ENCODE measurements around the gene FGD5. TPM values are rescaled to one million over a fixed set of nuclear protein-coding genes. Genes with fewer than 3 reads are reported as not detected.
A peak's percentile ranks its signal among the peaks of the same experiment; 100 is the strongest.

Gene FGD5
- total RNA-seq, 1 donor from 2014 or later = 57.4 TPM

DNA sequence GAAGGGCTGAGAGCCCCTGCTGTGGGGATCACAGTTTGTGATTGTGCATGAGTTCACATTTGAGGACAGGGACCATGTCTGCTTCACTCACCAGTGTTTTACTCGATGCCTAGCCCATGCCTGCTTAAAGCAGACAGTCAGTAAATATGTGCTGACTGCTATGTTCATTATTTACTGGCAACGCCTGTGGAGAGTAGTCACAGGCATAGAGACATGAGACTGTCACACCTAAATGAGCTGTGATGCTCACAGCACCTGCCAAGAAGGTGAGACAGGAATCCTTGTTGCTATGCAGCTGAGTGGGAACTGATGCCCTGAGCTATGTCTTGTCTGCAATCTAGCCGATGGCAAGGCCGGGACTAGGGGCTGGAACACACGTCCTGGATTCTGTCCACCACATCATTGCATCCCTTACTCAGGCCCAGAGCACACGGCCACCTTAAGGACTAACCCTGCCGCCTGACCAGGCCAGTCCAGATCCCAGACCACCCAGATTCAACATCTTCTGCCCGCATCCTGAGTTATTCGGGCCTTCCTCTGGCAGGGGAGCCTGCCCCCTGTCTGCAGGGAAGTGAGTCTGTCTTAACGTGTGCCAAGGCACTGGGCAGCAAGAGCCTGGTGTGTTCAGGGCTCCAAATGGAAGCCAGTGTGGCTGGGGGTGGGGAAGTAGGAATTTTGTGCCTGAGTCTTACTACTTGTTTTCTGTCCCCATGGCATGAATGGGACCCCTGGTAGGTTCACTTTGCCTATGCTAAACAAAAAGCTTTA is 44.8 kb downstream of the FGD5 start:
- DNase-seq (ENCODE audit: low spot score) (no peak), ATAC-seq (peak; percentile 27)
- intact Hi-C loops (cut with DNase I) = no loop called here

DNA sequence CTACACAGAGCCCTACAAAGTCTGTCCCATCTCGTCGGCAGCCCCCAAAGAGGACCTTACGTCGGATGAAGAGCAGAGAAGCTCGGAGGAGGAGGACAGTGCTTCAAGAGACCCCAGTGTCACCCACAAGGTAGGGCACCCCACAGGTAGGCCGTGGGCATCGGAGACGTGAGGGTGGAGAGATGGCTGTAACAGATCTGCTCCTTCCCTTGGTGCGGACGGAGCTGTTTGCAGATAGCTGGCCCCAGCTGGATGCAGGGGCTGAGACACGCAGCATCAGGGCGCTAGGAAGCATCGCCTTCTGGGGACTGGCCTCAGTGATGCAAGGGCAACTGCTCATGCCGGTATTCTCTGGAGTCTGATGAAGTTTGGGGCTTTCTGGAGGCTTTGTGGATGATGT is 45.4 kb downstream of the FGD5 start:
- ATAC-seq (no peak), DNase-seq (ENCODE audit: low spot score) (no peak)
- intact Hi-C loops (cut with DNase I) = no loop called here

DNA sequence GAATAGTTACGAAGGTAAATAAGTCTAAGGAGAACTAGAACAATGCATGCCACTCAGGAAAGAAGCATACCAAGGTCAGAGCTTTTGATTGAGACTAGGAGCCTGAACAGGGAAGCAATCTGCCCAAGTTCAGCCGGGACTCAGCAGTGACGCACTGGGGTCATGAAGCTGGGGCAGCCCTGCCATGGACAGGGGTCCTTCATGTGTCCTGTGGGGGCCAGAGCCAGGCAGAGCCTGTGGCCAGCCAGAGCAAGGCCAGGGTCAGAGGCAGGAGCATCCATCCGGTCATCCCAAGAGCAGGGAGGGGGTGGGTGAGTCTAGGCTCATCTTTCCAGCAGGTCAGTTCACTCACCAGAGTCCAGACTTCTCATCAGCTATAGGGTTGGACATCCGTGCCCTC is 47.9 kb downstream of the FGD5 start:
- intact Hi-C loops (cut with DNase I) = no loop called here
- ATAC-seq = no peak
- DNase-seq (ENCODE audit: low spot score) = no peak

DNA sequence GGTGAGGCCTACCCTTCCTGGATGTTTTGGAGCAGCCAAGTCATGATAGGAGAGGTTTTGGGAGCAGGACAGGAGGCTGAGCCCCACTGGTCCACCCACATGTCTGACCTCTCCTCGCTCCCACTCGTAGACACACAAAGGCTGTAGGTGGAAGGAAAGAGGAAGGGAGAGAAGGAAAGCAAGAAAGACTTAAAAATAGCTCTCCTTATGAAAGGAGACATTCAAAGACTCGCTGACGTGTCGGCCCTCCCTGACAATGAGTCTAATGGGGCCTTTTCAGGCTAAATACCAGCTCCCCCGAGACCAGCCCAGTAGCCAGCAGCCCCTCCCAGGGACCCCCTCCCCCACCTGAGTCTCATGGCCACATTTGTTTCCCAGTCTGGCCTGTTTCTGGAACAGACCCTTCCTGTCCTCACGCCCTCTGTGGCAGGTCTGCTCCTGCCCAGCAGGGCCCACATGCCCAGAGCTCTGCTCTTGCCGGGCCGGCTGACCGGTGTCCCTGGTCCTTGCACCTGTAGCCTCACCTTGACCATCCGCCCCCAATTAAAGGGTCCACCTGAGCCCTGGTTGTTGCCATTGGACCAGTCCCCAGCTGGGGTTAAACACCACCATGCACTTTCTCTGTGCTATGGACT is 49.3 kb downstream of the FGD5 start:
- no peak for DNase-seq (ENCODE audit: low spot score)

DNA sequence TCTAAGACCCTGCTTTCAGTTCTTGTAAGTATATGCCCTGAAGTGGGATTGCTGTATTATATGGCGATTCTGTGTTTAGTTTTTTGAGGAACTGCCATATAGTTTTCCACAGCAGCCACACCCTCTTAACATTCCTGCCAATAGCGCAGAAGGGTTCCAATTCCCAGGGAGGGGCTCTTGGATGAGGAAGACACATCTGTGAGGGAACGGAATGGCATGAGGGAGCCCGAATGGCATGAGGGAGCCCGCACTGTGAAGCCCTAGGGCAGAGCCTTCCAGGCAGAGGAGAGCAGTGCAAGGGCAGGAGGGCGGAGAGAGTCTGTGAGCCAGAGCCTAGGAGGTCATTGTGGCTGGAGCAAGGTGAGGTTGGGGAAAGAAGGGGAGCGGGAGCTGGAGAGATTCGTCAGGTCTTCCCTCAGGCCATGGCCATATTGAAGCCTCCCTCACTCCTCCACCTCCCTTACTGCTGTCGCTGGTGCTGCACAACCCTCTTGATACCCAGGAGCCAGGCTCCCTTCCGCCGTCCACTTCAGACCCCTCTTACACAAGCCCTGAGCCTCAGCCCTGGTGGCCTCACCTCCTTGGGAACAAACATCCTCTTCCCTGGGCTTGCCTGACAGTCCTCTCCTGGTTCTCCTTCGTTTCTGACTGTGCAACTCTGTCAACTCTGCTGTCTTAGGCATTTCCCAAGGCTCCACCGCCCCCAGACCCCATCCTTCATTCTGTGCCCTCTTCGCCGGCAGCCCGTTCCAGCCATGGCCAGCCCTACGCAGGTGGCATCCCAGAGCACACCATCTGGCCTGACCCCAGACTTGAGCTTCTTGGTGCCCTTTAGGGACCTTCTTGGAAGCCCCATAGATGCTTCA is 51.4 kb downstream of the FGD5 start:
- peak; percentile 11 for ATAC-seq
- peak; percentile 43 for DNase-seq (ENCODE audit: low spot score)
- intact Hi-C loops (cut with DNase I) = no loop called here

More for the DNA sequence above, 49.3 kb downstream of the FGD5 start:
- ATAC-seq = peak; percentile 47
- intact Hi-C loops (cut with DNase I) = no loop called here

DNA sequence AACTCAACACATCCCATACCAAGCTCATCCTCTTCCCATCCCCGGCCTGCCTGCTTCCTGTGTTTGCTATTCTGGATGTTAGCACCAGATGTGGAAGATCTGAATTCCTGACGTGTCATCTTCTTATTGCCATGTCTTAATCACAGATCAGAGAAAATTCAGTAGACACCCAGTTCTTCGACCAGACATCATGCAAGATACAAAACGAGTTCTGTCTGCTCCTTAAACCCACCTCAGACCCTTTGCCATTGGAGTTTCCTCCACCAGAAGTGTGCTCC is 52.0 kb downstream of the FGD5 start:
- peak; percentile 25 for DNase-seq (ENCODE audit: low spot score)
- no peak for ATAC-seq
- intact Hi-C loops (cut with DNase I) = no loop called here

DNA sequence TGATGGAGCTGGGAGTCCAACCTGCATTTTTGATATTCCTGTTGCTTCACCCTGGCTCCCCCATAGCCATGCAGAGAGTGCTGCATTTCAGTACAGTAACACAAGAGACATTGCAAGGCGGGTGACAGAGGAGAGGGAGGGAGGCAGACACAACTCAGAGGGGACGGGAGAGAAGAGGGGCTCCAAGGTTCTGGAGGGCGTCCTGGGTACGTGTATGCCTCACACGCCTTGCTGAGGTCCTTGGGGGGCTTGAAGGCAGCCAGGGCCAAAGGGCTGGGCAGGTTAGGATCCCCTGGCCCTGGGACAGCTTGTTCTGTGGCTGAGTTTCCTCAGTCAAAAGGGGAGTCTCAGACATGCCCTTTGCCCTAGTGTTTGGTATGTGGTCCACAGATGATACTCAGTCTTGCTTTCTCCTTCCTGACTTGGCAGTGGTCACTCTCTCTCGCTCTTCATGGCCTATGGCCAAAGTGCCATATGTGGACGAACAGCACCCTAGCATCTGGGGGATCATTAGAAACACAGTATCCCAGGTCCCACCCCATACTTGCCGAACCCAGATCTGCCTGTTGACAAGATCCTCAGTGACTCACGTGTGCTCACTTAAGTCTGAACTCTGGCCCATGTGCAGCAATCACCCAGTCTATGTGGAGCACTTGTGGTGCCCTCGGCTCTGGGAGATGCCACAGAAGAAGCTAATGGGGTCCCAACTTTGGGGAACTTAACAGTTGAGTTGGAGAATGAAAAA is 52.9 kb downstream of the FGD5 start:
- DNase-seq (ENCODE audit: low spot score) (peak; percentile 38), ATAC-seq (peak; percentile 28)
- intact Hi-C loops (cut with DNase I) = no loop called here

DNA sequence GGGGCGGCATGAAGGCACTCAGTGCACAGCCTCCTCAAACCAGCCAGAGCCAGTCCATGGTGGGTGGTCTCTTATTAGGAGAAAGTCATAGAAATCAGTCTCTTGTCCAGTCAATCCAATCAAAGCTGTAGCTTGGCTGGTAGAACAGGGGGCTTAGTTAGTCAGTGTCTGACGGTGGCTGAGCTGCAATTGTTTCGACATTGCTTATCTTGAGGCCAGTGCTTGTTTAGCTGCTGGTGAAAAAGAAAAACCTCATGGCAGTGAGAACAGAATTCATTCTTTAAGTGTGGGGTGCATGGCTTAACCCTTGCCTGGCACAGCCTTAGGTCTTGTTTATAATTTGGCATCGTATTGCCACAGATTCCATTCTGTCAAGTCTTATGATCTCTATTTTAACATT is 53.9 kb downstream of the FGD5 start:
- intact Hi-C loops (cut with DNase I) = no loop called here
- peak; percentile 26 for DNase-seq (ENCODE audit: low spot score)

DNA sequence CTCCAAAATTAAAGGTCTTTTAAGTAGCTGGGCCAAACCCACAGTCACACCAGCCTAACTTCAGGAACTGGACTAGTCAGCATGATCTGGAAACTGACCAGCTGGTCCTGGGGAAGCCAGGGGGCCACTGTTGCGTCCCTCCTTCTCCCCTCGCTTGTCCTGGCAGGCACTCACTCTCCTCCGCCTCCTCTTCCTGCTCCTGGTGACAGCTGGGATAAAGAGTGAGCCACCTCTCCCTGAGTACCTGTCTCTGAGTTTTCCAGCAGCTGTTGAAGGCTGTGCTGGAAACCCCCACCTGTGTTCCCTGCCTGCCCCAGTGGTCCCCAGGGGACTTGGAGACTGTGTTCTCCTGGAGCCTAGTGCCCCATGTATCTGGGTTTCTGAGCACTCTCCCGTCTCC is 56.0 kb downstream of the FGD5 start:
- intact Hi-C loops (cut with DNase I) = no loop called here
- ATAC-seq (no peak), DNase-seq (ENCODE audit: low spot score) (peak; percentile 41)

More for the DNA sequence above, 53.9 kb downstream of the FGD5 start:
- ATAC-seq = no peak

DNA sequence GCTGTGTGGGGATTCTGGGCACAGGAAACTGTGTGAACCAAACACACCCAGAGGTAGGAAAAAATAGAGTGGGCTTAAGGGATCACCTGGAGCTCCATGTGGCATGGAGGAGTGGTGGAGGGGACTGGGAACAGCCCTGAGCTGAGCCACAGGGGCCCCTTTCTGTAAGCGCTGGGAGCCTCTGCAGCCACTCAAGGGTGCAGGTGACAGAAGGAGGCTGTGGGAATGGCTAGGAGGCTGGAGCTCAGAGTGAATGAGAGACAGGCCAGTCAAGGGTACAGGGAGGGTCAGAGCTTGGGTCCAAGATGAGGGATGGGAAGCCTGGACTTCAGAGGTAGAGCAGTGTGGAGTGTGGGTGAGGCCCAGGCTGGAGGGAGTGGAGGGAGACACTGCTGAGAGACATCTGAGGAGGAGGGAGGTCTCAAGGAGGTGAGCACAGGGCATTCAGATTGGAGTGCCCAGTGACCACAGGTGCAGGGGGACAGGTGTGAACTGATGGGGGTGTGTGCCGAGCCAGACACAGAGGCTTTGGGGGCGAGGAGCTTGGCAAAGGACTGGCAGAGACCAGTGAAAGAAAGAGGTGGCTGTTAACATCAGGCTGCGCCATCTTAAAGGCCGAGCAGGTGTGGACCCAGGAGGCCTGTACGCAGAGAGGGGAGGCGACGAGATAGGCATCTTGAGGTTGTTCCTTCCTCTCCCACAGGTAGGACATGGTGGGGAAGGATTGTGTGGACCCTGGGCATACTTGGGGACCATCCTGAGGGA is 56.8 kb downstream of the FGD5 start:
- peak; percentile 35 for DNase-seq (ENCODE audit: low spot score)
- no peak for ATAC-seq
- intact Hi-C loops (cut with DNase I) = no loop called here

DNA sequence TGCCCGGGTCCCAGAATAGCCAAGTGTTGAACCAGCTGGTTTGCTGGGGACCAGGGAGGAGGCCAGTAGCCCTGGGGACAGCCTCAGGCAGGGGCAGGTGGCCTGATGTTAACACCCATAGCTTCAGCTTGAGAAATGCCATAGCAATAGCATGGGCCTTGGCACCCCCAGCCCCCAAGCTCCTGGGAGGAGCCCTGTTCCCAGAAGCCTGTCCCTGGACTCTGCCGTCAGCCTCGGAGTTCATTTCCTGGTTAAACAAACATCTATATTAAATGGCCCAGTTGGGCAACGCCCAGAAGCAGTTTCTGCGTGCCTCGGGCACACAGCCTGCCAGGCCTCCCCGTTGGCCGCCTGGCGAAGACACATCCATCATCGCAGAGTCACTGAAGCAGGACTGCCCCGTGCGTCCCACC is 58.2 kb downstream of the FGD5 start:
- intact Hi-C loops (cut with DNase I) = no loop called here

DNA sequence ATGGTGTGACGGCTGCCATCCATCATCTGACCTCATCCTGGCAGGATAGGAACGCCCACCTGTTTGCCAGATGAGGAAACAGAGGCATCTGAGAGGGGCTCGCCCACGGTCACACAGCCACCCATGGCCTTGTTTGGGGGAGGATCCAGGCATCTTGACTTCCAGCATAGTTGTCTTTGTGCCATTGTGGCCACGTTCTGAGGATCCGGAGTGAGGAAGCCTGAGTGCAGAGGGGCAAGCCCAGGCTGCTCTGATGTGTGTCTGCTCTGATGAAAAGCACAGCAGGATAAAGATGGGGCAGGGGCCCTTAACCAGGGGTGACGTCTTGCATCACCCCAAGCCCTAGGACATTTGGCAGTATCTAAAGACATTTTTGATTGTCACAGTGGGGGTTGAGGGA is 58.7 kb downstream of the FGD5 start:
- intact Hi-C loops (cut with DNase I) = no loop called here
- peak; percentile 4 for ATAC-seq
- peak; percentile 52 for DNase-seq (ENCODE audit: low spot score)

More for the DNA sequence above, 58.2 kb downstream of the FGD5 start:
- DNase-seq (ENCODE audit: low spot score) (peak; percentile 62), ATAC-seq (peak; percentile 84)

DNA sequence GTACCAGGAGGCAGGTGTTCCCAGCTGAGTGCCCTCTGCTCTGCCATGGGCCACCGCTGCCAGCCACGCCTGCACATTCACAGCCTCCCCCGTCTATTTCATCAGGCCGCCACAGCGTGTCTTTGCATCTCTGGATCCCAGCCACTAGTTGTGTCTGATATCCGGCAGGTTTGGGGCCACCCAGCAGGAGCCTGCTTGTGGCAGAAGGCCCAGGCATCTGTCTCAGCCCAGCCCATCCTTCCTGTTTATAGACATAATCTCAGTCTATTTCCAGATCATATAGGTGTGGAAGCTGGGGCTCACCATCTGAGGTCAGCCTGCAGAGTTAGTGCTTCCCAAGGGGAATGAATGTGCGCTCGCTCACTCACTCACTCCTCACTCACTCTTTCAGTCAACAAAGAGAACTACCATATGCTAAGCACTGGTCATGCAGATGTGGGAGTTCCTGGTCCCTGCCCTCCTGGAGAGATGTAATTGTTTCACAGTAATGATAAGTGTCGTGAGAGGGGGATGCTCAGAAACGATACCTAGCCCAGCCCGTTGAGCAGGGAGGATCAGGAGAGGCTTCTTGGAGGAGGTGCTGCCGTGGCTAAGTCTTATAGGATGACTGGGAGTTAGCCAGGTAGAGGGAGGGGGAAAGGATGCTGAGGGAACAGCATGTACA is 60.6 kb downstream of the FGD5 start:
- intact Hi-C loops (cut with DNase I) = no loop called here
- DNase-seq (ENCODE audit: low spot score) (peak; percentile 71), ATAC-seq (peak; percentile 52)

DNA sequence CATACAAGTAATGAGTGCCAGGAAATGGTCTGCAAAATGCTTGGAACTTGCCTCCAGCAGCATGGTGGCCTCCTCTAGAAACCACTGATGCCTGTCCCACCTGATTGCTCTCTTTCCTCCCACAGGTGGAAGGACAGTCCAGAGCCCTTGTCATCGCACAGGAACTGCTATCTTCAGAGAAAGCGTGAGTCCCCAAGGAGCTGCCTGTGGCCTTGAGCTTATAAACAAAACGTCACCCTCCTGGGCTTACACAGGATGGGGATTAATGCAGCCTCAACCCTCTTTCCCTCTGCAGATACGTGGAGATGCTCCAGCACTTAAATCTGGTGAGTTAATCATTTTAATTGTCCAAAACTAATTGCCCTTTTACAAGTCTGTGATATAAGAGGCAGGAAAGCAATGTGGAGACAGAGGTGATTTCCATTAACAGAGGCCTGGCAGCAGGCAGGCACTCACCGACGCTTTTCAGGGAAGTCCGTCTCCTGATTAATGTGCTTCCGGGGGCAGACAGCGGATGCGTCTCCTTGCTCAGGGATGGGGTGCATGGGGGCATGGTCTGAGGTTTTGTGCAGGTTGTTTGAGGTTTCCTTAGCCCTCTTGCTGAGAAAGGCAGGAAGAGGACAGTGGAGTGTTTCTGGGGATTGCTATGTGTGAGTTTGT is 61.8 kb downstream of the FGD5 start:
- DNase-seq (ENCODE audit: low spot score) = peak; percentile 43
- ATAC-seq = no peak
- intact Hi-C loops (cut with DNase I) = no loop called here

DNA sequence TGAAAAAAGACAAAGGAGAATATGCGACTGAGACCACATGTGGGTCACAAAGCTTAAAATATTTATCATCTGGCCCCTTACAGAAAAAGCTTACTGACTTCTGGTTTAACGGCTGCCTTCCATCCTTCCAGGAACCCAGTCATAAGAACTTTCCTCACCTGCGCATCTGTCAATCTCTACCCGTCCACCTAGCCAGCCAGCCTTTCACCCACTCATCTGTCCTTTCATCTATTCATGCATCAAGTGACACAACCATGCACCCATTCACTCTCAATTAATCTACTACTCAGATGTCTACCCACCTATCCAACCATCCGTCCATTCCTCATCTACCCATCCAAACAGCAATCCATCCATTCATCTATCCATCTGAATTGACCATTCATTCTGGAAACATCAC is 64.5 kb downstream of the FGD5 start:
- ATAC-seq (no peak), DNase-seq (ENCODE audit: low spot score) (no peak)
- intact Hi-C loops (cut with DNase I) = no loop called here

DNA sequence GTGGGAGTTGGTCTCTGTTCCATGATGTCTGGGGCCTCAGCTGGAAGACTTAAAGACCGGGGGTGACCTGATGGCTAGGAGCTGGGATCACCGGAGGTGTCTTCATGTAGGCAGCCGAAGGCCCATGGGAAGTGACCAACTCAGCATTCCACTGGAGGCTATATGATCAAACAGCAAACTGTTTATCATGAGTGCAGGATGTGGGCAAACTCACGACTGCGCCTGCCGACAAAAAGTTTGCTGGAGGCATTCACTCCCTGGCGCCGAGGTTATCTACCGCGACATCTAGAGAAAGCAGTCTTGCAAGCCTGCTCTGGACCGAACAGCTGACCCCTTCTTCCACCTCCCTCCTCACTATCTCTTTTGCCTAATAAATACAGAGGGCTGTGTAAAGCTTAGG is 65.9 kb downstream of the FGD5 start:
- intact Hi-C loops (cut with DNase I) = no loop called here
- no peak for ATAC-seq
- no peak for DNase-seq (ENCODE audit: low spot score)

DNA sequence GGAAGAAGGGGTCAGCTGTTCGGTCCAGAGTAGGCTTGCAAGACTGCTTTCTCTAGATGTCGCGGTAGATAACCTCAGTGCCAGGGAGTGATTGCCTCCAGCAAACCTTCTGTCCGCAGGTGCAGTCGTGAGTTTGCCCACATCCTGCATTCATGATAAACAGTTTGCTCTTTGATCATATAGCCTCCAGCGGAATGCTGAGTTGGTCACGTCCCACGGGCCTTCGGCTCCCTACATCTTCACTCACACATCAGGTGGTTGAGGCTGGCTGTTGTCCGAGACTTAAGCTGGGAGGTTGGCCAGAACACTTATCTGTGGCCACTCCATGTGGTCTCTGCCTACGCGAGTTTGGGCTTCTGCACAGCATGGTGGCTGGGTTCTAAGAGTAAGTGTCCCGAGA is 66.5 kb downstream of the FGD5 start:
- intact Hi-C loops (cut with DNase I) = no loop called here
- no peak for ATAC-seq

DNA sequence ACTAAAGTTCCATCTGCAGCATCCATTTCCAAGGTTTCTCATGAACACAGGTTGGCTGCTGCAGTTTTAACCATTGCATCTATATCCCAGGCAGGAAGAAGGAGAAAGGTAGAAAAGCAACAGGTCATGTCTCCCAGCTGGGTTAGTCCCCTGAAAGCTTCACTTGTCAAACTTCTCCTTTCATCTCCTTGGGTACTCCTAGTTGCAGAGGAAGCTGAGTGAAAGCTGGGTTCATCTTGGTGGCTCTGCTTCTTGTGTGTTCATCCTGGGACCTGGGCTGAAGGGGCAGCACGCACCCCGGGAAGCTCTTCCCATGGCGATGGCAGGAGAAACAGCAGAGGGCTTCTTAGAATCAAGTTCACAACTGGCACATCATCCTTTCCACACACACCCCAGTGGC is 67.3 kb downstream of the FGD5 start:
- DNase-seq (ENCODE audit: low spot score) (no peak), ATAC-seq (no peak)
- intact Hi-C loops (cut with DNase I) = no loop called here

More for the DNA sequence above, 66.5 kb downstream of the FGD5 start:
- DNase-seq (ENCODE audit: low spot score) = no peak
